CD4-positive, alpha-beta T cell treated with Interleukin-12 subunit alpha and Interleukin-12 subunit beta, for 1 hour (primary cell): Measurements from ENCODE around the gene DAPK3.
"Not testable (repeated sequence)": the region's sequence is repeated elsewhere in the genome, so short reads cannot be mapped to it uniquely, and the experiment has no call there.

Experiments
- DNase-seq: peaks from one replicate; pipeline ENCODE4 v3.0.0-alpha.2; 2020

DAPK3 gene

DNA sequence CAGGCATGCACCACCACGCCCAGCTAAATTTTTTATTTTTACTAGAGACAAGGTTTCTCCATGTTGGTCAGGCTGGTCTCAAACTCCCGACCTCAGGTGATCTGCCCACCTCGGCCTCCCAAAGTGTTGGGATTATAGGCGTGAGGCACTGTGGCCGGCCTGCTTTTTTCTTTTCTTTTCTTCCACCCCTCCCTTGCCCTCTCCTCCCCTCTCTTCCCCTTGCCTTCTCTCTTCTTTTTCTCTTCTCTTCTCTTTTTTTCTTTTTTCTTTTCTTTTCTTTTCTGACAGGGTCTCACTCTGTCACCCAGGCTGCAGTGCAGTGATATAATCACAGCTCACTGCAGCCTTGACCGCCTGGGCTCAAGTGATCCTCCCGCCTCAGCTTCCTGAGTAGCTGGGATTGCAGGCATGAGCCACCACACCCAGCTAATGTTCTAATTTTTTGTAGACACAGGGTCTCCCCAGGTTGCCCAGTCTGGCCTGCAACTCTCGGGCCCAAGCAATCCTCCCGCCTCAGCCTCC, 18.1 kb downstream of the DAPK3 start:
- not testable (repeated sequence) for DNase-seq

DNA sequence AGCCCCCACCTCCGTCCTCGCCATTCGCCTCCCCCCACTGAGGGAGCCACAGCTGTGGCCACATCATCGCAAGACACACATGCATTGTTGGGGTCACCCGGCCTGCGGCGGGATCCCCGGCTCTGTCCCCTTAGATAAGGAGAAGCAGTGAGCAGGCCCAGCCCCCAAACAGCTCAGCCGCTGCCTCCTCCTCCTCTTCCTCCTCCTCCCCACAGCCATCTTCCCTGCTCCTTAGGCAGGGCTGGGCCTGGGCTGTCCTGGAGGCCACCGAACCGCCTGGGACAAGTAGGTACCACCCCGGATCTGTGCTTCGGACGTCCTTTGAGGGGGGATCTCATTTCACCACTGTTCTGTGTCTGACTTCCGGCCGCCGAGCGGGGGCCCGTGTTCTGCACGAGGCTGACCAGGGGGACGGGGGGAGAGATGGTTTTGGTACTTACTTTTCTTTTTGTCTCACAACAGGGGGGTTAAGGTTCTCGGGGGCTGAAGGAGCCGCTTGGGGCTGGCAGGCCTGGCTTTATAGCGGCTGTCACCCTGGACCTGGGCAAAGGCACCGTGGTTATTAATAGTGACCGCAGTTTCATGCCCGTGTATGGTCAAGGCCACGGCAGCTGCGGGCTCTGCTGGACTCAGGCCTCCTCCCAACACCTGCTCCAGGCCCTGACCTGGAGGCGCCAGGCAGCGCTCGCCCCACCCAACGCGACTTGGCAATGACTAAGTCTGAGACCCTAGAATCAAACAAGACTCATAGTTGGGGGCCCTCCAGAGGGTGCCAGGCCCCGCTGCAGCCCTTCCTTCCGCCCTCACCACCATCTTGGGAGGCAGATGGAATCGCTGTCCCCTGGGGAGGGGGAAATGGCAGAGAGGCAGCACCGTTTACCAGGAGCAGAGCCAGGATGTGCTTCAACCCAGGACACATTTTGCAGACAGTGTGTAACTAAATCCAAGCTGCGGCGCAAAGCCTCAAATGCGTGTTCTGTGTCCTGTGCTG, 19.7 kb downstream of the DAPK3 start:
- DNase-seq = no peak

DNA sequence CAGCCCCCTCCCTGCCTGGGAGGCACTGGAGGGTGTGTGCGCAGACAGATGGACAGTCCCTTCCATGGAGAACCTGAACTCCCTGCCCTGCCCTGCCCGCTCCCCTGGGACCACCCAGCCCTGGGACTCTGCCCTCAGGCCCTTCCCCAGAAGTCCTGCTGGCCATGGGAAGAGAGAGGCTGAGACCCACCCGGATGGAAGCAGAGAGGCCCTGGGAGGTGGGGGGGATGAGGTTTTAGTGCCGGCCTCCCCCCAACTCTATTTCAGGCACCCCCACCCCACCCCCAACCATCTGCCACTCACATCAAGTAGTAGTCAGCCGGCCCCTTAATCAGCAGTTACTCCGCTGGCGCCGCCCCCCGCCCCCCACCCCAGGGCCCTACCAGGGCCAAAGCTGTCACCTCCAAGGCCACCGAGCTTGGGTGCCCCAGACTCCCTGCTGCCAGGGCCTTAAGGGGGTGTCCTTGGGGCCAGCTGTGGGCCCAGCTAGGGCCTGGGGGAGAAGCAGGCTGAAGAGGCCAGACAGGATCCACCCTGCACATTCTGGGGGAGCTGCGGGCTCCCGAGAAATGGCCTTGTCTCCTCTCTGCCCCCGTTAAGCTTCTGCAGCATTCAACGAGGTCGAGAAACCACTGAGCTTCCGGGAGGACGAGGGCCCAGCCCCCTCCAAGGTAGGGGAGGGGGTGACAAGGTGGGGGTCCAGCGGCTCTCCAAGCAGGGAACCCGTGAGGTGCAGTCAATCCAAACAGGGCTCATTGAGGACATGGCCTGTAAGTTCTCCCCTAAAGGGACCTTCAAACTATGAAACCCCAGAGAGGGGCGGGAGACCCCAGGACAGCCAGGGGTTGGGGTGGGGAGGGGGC, 20.7 kb downstream of the DAPK3 start:
- no peak for DNase-seq

DNA sequence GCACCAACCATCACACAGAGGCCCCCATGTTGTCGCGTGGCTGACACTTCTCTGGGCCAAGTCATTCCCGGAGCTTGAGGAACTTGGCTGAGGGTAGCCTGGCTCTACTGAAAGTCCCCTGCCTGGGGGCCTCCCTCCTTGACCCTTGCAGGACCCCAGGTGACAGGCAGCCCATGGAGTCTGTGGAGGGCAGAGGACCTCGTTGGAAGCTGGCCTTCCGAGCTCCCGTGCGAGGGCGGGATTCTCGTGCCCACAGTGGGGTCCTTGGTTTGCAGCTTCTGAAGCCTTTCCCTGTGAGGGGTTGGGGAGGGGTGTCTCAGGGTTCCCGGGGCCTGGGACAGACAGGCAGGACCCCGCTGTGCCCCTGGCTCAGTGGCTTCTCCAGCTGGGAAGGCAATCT, 21.6 kb downstream of the DAPK3 start:
- DNase-seq = no peak

DNA sequence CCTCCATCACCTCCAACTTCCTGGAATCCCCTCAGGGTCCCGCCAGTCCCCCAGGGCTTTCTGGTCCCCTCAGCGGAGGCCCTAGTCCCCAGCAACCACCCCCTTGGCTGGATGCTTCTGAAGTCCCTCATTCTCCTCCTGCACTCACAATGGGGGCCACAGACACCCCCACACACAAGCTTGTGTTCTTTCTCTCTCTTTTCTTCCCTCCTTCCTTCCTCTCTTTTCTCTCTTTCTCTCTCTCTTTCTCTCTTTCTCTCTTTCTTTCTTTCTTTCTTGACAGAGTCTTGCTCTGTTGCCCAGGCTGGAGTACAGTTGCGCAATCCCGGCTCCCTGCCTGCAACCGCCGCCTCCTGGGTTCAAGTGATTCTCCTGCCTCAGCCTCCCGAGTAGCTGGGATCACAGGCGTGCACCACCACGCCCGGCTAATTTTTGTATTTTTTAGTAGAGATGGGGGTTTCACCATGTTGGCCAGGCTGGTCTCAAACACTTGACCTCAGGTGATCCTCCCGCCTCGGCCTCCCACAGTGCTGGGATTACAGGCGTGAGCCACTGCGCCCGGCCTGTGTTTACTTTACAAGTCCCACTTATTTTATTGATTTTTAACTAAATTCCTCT, 23.5 kb downstream of the DAPK3 start:
- not testable (repeated sequence) for DNase-seq

DNA sequence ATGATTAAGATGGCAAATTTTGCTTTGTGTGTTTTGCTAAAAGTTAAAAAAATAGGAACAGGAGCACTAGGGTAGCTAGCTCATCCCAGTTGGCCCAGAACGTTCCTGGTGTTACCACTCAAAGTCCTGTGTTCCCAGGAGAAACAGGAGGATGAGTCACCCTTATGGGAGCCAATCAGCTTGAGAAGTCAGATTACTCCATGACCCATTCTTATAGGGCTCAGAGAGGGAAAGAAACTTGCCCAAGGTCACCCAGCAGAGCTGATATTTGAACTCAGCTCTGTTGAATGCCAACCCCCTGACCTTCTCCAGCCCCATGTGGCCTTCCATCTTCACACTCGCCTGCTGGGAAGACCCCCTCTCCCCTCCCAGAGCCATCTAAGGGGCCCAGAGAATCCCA, 25.1 kb downstream of the DAPK3 start:
- DNase-seq = no peak

DNA sequence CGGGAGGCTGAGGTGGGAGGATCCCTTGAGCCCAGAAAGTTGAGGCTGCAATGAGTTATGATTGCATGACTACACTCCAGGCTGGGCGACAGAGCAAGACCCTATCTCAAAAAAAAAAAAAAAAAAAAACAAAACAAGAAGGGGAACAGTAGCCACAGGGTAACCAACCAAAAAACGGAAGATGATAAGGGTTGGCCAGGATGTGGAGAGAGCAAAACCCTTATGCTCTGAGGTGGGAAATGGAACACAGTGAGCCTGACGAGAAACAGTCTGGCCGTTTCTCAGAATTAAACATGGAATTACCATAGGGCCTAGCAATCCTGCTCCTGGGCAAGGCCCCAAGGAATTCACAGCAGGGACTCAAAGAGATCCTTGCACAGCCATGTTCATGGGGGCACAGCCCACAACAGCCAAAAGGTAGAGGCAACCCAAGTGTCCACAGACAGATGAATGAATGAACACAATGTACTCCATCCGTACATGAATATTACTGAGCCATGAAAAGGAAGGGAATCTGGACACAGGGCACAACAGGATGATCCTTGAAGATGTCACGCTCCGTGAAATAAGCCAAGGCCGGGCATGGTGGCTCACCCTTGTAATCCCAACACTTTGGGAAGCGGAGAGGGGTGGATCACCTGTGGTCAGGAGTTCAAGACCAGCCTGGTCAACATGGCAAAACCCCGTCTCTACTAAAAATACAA, 26.7 kb downstream of the DAPK3 start:
- DNase-seq = no peak

DNA sequence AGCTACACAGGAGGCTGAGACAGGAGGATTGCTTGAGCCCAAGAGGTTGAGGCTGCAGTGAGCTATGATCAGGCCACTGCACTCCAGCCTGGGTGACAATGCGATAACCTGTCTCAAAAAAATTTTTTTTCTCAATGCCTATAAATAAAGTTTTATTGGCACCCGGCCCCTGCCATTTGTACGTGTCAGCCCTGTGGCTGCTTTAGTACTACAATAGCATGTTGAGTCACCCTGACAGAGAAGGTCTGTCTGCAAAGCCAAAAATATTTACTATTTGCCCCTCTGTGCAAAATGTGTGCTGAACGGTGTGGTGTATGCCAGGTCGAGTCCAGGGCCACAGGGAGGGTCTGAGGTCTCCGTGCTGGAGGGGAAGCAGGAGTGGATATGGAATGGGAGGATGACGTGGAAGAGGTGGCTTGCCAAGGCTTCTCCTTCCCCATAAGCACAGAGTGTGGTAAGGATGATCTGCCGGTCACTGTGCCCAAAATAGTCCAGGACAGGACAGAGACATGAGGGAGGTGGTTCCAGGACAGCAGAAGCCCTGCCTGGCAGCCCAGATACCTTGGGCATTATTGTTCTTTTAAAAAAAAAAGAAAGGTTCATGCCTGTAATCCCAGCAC, 28.0 kb downstream of the DAPK3 start:
- no peak for DNase-seq

DNA sequence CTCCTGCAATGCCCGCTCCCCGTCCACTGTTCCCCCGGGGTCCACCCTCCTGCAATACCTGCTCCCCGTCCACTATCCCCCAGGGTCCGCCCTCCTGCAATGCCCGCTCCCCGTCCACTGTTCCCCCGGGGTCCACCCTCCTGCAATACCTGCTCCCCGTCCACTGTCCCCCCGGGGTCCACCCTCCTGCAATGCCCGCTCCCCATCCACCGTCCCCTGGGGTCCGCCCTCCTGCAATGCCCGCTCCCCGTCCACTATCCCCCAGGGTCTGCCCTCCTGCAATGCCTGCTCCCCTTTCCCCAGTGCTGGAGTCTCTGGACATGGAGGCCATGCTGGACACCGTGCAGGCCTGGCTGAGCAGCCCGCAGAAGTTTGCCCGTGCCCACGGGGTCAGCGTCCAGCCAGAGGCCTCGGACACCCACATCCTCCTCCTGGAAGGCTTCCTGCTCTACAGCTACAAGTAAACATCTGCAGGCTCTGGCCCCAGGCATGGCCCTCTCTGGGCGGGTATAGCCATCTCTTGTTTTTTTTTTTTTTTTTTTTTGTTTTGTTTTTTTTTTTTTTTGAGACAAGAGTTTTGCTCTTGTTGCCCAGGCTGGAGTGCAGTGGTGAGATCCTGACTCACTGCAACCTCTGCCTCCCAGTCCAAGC, 32.5 kb downstream of the DAPK3 start:
- not testable (repeated sequence) for DNase-seq

DNA sequence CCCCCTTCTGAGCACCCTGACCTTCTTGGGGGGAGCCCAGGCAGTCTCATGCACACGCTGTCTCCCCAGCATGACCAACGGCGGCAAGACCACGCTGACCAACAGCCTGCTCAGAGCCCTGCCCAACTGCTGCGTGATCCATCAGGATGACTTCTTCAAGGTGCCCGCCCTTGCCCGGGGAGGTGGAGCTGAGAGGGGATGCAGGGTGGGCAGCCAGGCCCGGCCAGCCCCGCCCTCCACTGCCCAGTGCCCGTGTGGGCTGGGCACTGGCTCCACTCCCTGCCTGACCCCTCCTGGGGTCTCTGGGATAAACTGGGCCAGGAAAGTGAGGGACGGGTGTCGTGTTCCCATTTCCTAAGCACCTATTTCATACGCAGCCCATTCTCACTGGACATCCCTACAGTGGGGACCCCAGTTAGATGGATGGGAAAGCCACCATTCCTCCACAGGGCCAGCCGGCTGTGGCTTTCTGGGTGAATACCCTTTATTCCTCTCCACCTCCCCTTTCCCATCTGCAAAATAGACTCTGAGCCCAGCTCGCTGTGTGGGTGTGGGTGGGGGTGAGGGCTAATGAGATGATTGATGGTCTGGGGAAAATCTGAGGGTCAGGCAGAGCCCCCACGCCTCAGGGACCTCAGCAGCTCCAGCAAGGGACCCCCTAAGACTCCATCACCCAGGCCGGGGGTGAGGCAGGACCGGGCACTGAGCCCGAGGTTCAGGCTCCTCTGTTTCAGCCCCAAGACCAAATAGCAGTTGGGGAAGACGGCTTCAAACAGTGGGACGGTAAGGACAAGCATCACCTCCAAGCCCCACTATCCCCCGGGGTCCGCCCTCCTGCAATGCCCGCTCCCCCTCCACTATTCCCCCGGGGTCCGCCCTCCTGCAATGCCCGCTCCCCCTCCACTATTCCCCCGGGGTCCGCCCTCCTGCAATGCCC, 34.1 kb downstream of the DAPK3 start:
- DNase-seq = no peak

DNA sequence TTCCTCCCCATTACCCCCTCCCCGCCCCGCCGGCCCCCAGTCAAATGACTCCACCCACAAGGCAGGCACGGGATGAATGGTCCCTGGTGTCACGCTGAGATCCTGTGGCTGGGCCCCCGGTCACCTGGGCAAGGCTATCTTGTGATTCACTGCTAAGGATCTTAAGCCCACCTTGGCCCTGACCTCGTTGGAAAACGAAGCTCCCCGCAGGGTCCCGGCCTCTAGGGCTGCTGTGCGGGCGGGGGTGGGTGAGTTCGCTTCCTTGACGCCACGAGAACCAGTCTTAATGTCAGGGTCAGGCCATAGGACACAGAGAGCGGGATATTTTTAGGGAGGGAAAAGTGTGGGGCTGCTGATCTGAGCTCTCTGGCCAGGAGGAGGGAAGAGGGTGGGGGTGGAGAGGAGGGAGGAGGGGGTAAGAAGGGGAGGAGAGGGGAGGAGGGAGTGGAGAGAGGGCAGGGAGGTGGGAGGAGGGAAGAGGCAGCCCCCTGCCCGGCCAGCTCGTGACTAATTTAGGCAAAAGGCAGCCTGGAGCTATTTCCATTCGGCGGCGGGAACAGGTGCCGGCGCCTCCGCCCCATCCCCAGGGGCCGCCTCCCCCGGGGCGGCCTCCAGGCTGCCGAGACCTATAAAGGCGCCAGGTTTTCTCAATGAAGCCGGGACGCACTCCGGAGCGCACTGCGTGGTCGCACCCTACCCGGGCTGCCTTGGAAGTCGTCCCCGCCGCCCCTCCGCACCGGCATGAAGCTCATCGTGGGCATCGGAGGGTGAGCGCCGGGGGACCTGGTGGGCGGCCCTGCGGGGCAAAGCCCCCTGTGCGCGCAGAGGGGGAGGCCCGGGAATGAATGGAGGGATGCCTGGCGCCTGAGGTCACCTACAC, 37.7 kb downstream of the DAPK3 start, which contains the start of gene NMRK2:
TSS of gene NMRK2 (plus strand) at position 139 of the 880 bp plus-strand sequence. CDS start at position 742, 603 bp downstream.
- DNase-seq = no peak

DNA sequence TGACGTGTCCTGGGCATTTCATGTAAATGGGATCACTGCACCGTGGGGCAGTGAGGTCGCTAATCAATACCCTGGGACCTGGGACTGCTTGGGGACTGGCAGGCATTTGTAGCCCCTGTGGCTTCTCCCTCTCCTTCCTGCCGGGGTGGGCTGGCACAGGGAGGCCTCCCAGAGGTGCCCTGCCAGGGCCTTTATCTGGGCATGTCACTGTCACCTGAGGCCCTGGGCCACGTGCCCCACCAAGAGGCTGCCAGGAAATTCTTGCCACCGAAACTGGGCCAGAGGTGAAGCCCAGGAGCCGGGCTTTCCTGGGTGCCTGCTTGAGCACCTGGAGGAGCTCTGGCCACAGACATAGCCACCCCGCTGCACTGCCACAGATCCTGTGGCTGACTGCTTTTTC, 39.9 kb downstream of the DAPK3 start:
- DNase-seq = no peak

DNA sequence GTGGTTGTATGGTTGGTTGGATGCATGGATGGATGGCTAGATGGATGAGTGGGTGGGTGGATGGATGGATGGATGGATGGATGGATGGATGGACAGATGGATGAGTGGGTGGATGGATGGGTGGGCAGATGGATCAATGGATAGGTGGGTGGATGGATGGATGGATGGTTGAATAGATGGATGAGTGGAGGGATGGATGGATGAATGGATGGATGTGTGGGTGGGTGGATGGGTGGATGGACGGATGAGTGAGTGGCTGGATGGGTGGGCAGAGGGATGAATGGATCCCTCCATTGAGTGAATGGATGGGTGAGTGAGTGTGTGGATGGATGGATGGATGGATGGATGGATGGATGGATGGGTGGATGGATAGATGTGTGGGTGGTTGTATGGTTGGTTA, 47.0 kb downstream of the DAPK3 start:
- no peak for DNase-seq

DNA sequence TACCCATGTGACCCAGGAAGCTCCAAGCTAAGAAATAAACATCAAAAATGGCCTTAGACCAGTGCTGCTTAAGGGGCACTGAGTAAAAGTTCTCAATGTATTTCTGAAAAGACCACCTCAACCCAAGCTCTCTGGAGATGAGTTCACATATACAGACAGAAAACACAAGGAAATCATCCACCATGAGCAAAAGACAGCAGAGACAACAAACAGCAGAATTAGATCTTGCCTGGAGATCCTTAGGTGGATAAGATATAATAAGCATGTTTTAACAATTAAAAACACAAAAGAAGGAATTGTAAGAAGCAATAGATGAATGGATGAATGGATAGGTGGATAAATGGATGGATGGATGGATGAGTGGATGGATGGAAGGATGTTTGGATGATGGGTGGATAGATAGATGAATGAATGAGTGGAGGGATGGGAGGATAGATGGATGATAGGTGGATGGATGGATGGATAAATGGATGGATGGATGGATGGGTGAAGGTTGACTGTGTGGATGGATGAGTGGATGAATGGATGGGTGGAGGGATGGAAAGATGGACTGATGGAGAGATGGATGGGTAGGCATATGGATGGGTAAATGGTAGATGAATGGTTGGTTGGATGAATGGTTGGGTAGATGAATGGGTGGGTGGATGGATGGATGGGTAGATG, 47.7 kb downstream of the DAPK3 start:
- no peak for DNase-seq

DNA sequence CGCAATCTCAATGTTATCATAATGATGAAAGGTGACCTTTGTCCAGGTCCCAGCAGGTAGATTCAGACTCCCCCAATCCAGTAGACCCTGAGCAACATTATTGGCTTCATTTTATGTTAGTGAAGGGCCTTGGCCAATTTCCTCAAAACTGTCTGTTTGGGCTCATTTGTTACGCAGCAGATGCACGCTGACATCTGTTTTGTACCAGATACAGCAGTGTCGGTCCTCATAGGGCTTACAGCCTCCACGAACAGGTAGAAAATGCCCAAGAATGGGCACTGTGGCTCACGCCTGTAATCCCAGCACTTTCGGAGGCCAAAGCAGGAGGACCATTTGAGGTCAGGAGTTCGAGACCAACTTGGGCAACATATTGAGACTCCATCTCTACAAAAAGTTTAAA, 51.1 kb downstream of the DAPK3 start:
- no peak for DNase-seq

DNA sequence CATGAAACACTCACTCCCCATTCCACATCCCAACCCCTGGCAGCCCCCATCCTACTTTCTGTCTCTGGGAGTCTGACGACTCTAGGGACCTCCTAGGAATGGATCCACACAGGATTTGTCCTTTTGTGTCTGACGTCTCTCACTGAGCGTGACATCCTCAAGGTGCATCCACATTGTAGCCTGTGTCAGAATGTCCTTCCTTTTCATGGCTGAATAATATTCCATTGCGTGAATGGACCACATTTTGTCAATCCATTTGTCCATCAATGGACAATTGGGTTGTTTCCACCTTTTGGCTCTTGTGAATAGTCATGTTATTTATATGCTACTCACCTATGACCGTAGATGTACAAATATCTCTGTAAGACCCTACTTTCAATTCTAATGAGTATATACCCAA, 54.9 kb downstream of the DAPK3 start:
- DNase-seq = no peak

DNA sequence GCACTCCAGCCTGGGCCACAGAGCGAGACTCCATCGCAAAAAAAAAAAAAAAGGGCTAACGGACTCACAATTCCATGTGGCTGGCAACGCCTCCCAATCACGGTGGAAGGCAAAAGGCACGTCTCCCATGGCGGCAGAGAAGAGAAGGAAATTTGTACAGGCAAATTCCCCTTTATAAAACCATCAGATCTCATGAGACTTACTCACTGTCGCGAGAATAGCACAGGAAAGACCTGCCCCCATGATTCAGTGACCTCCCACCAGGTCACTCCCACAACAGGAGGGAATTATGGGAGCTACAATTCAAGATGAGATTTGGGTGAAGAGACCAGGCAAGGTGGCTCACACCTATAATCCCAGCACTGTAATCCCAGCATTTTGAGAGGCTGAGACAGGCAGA, 56.7 kb downstream of the DAPK3 start:
- no peak for DNase-seq

DNA sequence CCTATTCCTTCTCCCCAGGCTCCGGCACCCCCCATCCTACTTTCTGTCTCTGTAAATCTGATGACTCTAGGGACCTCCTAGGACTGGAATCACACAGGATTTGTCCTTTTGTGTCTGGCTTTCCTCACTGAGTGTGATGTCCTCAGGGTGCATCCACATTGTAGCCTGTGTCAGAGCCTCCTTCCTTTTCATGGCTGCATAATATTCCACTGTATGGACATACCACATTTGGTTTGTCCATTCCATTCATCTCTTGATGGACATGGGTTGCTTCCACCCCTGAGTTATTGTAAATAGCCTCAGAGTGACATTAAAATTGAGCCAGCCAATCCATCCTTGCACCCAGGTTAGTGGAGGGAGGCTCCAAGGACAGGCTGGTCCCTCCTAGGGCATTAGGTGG, 60.8 kb downstream of the DAPK3 start:
- no peak for DNase-seq
